ENCODE results near the gene NCK2. TPM values are rescaled to one million over a fixed set of nuclear protein-coding genes. Genes with fewer than 3 reads are reported as not detected.

The NCK2 gene
- polyA plus RNA-seq, 2 of the 4 experiments (the other 2 are of a cell fraction), result 17.1 to 17.8 TPM

- Histone ChIP-seq H3K27ac (no peak overlapping the region), H3K4me2 (no peak overlapping the region), H3K4me3 (no peak overlapping the region), H3K4me1 (no peaks in the 10 kb centered on the region), H3K9me3 (peaks cover 5% of the 10 kb centered on the region; the same call in 1 of the 3 replicates)
- CTCF ChIA-PET, result interaction anchor here (0.5 to 1.3 kb wide), 3 partner anchors 8 to 377 kb away, joined by 3 to 4 read pairs (median 3); no protein-coding TSS in a partner anchor
- DNase-seq (ENCODE audit: low read depth in 1 of 2, low spot score in 1 of 2), result no peak
- TF ChIP-seq, protein P1, sequence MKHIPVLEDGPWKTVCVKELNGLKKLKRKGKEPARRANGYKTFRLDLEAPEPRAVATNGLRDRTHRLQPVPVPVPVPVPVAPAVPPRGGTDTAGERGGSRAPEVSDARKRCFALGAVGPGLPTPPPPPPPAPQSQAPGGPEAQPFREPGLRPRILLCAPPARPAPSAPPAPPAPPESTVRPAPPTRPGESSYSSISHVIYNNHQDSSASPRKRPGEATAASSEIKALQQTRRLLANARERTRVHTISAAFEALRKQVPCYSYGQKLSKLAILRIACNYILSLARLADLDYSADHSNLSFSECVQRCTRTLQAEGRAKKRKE (CRISPR knock-in tag; IDR thresholded peaks at IDR 0.05; ENCODE audit: low read depth), result no peak
- TF ChIP-seq, protein P2, sequence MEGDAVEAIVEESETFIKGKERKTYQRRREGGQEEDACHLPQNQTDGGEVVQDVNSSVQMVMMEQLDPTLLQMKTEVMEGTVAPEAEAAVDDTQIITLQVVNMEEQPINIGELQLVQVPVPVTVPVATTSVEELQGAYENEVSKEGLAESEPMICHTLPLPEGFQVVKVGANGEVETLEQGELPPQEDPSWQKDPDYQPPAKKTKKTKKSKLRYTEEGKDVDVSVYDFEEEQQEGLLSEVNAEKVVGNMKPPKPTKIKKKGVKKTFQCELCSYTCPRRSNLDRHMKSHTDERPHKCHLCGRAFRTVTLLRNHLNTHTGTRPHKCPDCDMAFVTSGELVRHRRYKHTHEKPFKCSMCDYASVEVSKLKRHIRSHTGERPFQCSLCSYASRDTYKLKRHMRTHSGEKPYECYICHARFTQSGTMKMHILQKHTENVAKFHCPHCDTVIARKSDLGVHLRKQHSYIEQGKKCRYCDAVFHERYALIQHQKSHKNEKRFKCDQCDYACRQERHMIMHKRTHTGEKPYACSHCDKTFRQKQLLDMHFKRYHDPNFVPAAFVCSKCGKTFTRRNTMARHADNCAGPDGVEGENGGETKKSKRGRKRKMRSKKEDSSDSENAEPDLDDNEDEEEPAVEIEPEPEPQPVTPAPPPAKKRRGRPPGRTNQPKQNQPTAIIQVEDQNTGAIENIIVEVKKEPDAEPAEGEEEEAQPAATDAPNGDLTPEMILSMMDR (IDR thresholded peaks at IDR 0.05), result no peak
- no peak for TF ChIP-seq NPAS2 (CRISPR knock-in tag; IDR thresholded peaks at IDR 0.05; ENCODE audit: borderline replicate concordance)
- TF ChIP-seq CBX8 (IDR thresholded peaks at IDR 0.05), result no peak
- TF ChIP-seq HES2 (IDR thresholded peaks at IDR 0.05), result no peak
- TF ChIP-seq HEYL (CRISPR knock-in tag; IDR thresholded peaks at IDR 0.05), result no peak
- TF ChIP-seq CBX2 (IDR thresholded peaks at IDR 0.05; ENCODE audit: borderline replicate concordance, low read depth), result no peak
- TF ChIP-seq RNF2 (IDR thresholded peaks at IDR 0.05; ENCODE audit: borderline replicate concordance, low read depth), result no peak
- no peak for TF ChIP-seq ESRRA (IDR thresholded peaks at IDR 0.05; ENCODE audit: borderline replicate concordance, low read length)
- no peak for TF ChIP-seq EP300 (IDR thresholded peaks at IDR 0.05)
- no peak for TF ChIP-seq RAD21 (conservative IDR thresholded peaks at IDR 0.05 in 1 of 2, IDR thresholded peaks at IDR 0.05 in 1 of 2)
- TF ChIP-seq ZNF302 (CRISPR knock-in tag; IDR thresholded peaks at IDR 0.05), result no peak
- no peak for TF ChIP-seq PHF8 (IDR thresholded peaks at IDR 0.05; ENCODE audit: borderline replicate concordance, low read depth)
- ATAC-seq, result no peak
- POLR2A ChIA-PET, result no interaction called here
- no peak for FAIRE-seq
- WGBS (ENCODE audit: missing lambda C conversion rate), result 35% methylated on average over 3 of the region's 3 CpGs
Observed at GRCh38 chr2:105935063-105935462, 190.4 kb downstream of the NCK2 start.

GRCh38 chr2:105936954-105937353 lies 192.2 kb downstream of the NCK2 start:
- CTCF ChIA-PET, result no interaction called here
- no peak for DNase-seq (ENCODE audit: low read depth in 1 of 2, low spot score in 1 of 2)

More at GRCh38 chr2:105936954-105937353, 192.2 kb downstream of the NCK2 start:
- H3K4me2 ChIP-seq, result no peak overlapping the region
- POLR2A ChIA-PET, result no interaction called here
- ATAC-seq (no peak), FAIRE-seq (no peak)
- TF ChIP-seq PBX3 (IDR thresholded peaks at IDR 0.05) (no peak), HES2 (IDR thresholded peaks at IDR 0.05) (no peak), HOXB5 (CRISPR knock-in tag; IDR thresholded peaks at IDR 0.05) (no peak), JUNB (IDR thresholded peaks at IDR 0.05) (no peak), CHD4 (IDR thresholded peaks at IDR 0.05; ENCODE audit: borderline replicate concordance) (no peak), ESRRA (IDR thresholded peaks at IDR 0.05; ENCODE audit: borderline replicate concordance, low read length) (no peak), MAX (IDR thresholded peaks at IDR 0.05) (no peak), RNF2 (IDR thresholded peaks at IDR 0.05; ENCODE audit: borderline replicate concordance, low read depth) (no peak), KDM5A (IDR thresholded peaks at IDR 0.05) (no peak), ZNF302 (CRISPR knock-in tag; IDR thresholded peaks at IDR 0.05) (no peak), CHD2 (IDR thresholded peaks at IDR 0.05; ENCODE audit: low read length, partially characterized antibody) (no peak), MYC (IDR thresholded peaks at IDR 0.05; ENCODE audit: borderline replicate concordance, low read length) (no peak), SREBF2 (IDR thresholded peaks at IDR 0.05) (no peak), NFE2L2 (conservative IDR thresholded peaks at IDR 0.05; ENCODE audit: low read length) (no peak), ZC3H11A (IDR thresholded peaks at IDR 0.05) (no peak), FOSB (CRISPR knock-in tag; IDR thresholded peaks at IDR 0.05) (no peak), RAD21 (conservative IDR thresholded peaks at IDR 0.05 in 1 of 2, IDR thresholded peaks at IDR 0.05 in 1 of 2) (no peak)
- TF ChIP-seq, protein P3, sequence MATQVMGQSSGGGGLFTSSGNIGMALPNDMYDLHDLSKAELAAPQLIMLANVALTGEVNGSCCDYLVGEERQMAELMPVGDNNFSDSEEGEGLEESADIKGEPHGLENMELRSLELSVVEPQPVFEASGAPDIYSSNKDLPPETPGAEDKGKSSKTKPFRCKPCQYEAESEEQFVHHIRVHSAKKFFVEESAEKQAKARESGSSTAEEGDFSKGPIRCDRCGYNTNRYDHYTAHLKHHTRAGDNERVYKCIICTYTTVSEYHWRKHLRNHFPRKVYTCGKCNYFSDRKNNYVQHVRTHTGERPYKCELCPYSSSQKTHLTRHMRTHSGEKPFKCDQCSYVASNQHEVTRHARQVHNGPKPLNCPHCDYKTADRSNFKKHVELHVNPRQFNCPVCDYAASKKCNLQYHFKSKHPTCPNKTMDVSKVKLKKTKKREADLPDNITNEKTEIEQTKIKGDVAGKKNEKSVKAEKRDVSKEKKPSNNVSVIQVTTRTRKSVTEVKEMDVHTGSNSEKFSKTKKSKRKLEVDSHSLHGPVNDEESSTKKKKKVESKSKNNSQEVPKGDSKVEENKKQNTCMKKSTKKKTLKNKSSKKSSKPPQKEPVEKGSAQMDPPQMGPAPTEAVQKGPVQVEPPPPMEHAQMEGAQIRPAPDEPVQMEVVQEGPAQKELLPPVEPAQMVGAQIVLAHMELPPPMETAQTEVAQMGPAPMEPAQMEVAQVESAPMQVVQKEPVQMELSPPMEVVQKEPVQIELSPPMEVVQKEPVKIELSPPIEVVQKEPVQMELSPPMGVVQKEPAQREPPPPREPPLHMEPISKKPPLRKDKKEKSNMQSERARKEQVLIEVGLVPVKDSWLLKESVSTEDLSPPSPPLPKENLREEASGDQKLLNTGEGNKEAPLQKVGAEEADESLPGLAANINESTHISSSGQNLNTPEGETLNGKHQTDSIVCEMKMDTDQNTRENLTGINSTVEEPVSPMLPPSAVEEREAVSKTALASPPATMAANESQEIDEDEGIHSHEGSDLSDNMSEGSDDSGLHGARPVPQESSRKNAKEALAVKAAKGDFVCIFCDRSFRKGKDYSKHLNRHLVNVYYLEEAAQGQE (IDR thresholded peaks at IDR 0.05), result no peak
- TF ChIP-seq, protein P4, sequence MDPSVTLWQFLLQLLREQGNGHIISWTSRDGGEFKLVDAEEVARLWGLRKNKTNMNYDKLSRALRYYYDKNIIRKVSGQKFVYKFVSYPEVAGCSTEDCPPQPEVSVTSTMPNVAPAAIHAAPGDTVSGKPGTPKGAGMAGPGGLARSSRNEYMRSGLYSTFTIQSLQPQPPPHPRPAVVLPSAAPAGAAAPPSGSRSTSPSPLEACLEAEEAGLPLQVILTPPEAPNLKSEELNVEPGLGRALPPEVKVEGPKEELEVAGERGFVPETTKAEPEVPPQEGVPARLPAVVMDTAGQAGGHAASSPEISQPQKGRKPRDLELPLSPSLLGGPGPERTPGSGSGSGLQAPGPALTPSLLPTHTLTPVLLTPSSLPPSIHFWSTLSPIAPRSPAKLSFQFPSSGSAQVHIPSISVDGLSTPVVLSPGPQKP (IDR thresholded peaks at IDR 0.05; ENCODE audit: low read depth, low read length), result no peak
- WGBS (ENCODE audit: missing lambda C conversion rate), result 69% methylated on average over 6 of the region's 6 CpGs
- H3K9me3 ChIP-seq, result peaks cover 5% of the 10 kb centered on the region; the same call in 1 of the 3 replicates
- H3K27ac ChIP-seq, result no peak overlapping the region
- H3K4me1 ChIP-seq, result no peaks in the 10 kb centered on the region
- H3K4me3 ChIP-seq, result no peak overlapping the region

Data from A549 (cell line).